Osteocyte (in vitro differentiated cells): ENCODE data around the gene PTPRN2. TPM values are rescaled to one million over a fixed set of nuclear protein-coding genes. Genes with fewer than 3 reads are reported as not detected.

Experiments
- DNase-seq: peaks from one replicate; pipeline ENCODE4 v3.0.0; 2021; ENCODE audit warnings: mixed read lengths; ENCODE audit not compliant: unreplicated experiment; ENCODE audit errors: extremely low spot score
- H3K27ac Mint-ChIP-seq: one replicate; pipeline ENCODE4 v1.8.0; 2021; ENCODE audit warnings: mild to moderate bottlenecking, mixed read lengths; ENCODE audit not compliant: unreplicated experiment
- H3K27me3 Mint-ChIP-seq: one replicate; pipeline ENCODE4 v1.8.0; 2021; ENCODE audit warnings: mixed read lengths; ENCODE audit not compliant: unreplicated experiment
- H3K36me3 Mint-ChIP-seq: one replicate; pipeline ENCODE4 v1.8.0; 2021; ENCODE audit warnings: mixed read lengths; ENCODE audit not compliant: unreplicated experiment
- H3K4me1 Mint-ChIP-seq: one replicate; pipeline ENCODE4 v1.8.0; 2021; ENCODE audit warnings: mixed read lengths; ENCODE audit not compliant: unreplicated experiment
- H3K4me3 Mint-ChIP-seq: one replicate; pipeline ENCODE4 v1.8.0; 2021; ENCODE audit warnings: mild to moderate bottlenecking, moderate library complexity, mixed read lengths; ENCODE audit not compliant: unreplicated experiment
- H3K9me3 Mint-ChIP-seq: one replicate; pipeline ENCODE4 v1.8.0; 2021; ENCODE audit warnings: mixed read lengths; ENCODE audit not compliant: unreplicated experiment
- CTCF ChIP-seq: fragments of 200-600 bp; sonication (generic); IDR thresholded peaks from 2 replicates; pipeline ENCODE4 v1.5.0; 2021; ENCODE audit warnings: antibody characterized with exemption, mild to moderate bottlenecking, moderate library complexity
- total RNA-seq: library from RNA; stranded (reverse); gene quantifications from 2 replicates; pipeline ENCODE4 v1.2.1, GENCODE V29; 2021

Gene PTPRN2
- total RNA-seq, 1 donor from 2014 or later = 0.59 TPM

GRCh38 chr7:157813741-157814661, 773.6 kb downstream of the PTPRN2 start:
- no peak for DNase-seq
- H3K27me3 Mint-ChIP-seq = no peaks in the 10 kb centered on the region
- H3K4me3 Mint-ChIP-seq = no peak overlapping the region
- H3K4me1 Mint-ChIP-seq = no peaks in the 10 kb centered on the region
- H3K9me3 Mint-ChIP-seq = peaks cover 8% of the 10 kb centered on the region
- no peak for TF ChIP-seq CTCF
- H3K36me3 Mint-ChIP-seq = no peaks in the 10 kb centered on the region
- no peak overlapping the region for H3K27ac Mint-ChIP-seq

- TF ChIP-seq CTCF = no peak
- H3K4me3 Mint-ChIP-seq = no peak overlapping the region
- no peaks in the 10 kb centered on the region for H3K27me3 Mint-ChIP-seq
- H3K9me3 Mint-ChIP-seq = peaks cover 7% of the 10 kb centered on the region
- no peak overlapping the region for H3K27ac Mint-ChIP-seq
- no peaks in the 10 kb centered on the region for H3K36me3 Mint-ChIP-seq
- DNase-seq = no peak
- no peaks in the 10 kb centered on the region for H3K4me1 Mint-ChIP-seq
Measured at GRCh38 chr7:157813053-157813452, 774.6 kb downstream of the PTPRN2 start.

- no peaks in the 10 kb centered on the region for H3K27me3 Mint-ChIP-seq
- H3K9me3 Mint-ChIP-seq = peaks cover 3% of the 10 kb centered on the region
- no peak for TF ChIP-seq CTCF
- H3K27ac Mint-ChIP-seq = no peak overlapping the region
- no peak for DNase-seq
- H3K4me1 Mint-ChIP-seq = peaks cover 4% of the 10 kb centered on the region
- H3K4me3 Mint-ChIP-seq = no peak overlapping the region
- H3K36me3 Mint-ChIP-seq = no peaks in the 10 kb centered on the region
Measured at GRCh38 chr7:157811946-157812345, 775.7 kb downstream of the PTPRN2 start.

GRCh38 chr7:157809863-157810851, 777.5 kb downstream of the PTPRN2 start:
- peaks cover 9% of the 10 kb centered on the region for H3K4me1 Mint-ChIP-seq
- no peak overlapping the region for H3K4me3 Mint-ChIP-seq
- peaks cover 3% of the 10 kb centered on the region for H3K9me3 Mint-ChIP-seq
- no peak overlapping the region for H3K27ac Mint-ChIP-seq
- H3K36me3 Mint-ChIP-seq = no peaks in the 10 kb centered on the region
- no peak for TF ChIP-seq CTCF
- H3K27me3 Mint-ChIP-seq = no peaks in the 10 kb centered on the region
- DNase-seq = no peak
